NCI-H1436 (cell line): ENCODE results near the gene CHMP2A.

ENCODE experiments used
- DNase-seq: peaks from one replicate; lab custom pipeline; 2025; lab: John Stamatoyannopoulos, UW

The CHMP2A gene

DNA sequence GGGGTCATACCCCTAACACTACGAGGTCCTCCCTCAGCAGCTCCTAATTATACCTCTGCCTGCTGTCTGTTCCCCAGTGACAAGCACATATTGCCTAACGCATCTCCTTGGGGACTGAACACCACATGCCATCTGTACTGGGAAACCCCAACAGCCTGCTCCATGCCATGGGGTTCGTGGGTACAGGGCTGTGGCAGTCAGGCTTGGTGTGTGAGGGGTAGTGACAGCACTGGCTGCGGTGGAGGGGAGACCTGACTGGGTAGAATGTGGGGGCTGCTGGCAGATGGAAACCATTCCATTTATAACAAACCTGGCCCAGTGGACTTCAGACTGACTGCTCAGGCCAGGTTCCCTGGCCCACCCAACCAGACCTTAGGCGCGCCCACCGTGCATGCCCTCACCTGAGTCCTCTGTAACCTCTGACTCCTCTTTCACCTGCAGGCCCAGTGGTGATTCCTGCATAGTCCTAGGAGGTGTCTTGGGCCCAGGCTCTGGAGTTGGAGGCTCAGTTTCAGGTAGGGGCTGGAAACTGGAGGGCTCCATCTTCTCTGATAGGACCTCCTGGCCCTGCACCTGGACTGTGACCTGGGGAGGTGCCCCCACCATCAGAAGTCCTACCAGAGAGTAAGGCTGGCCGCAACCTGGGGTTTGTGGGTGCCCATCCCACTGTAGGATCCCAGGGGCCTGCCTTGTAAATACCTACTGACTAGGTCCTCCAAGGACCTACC is 15.2 kb upstream of the CHMP2A start:
- no peak for DNase-seq

DNA sequence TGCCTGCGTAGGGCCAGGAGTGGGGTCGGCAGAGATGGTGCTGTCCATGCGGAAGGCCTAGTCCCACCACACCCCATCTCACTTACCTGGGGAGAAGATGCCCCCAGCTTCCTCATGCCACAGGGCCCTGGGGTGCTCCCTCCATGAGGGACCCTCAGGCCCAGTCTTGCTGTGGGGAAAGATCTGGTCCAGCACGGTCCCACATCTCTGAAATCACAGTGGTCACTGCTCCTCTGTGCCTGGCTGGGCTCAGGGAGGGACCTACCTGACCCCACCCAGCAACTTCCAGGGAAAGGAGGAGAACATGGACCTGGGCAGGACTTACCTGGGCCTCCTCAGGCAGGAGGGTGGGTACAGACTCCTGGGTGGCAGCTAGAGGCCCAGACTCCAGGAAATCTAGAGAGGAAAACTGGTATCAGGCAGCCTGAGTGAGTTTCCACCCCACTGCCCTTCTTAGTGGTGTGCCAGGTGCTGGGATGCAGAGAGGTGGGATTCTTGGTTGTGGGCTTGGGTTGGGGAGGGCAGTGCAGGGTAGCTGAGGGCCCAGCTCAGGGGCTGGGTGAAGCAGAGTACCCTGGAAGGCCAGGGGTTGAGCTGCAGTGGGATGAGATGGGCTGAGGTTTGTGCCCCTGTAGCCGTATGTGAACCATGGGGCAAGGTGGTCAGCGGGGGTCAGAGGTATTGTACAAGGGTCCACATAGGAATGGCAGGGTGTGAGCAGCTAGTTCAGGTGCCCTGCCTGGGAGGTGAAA is 14.5 kb upstream of the CHMP2A start:
- no peak for DNase-seq

DNA sequence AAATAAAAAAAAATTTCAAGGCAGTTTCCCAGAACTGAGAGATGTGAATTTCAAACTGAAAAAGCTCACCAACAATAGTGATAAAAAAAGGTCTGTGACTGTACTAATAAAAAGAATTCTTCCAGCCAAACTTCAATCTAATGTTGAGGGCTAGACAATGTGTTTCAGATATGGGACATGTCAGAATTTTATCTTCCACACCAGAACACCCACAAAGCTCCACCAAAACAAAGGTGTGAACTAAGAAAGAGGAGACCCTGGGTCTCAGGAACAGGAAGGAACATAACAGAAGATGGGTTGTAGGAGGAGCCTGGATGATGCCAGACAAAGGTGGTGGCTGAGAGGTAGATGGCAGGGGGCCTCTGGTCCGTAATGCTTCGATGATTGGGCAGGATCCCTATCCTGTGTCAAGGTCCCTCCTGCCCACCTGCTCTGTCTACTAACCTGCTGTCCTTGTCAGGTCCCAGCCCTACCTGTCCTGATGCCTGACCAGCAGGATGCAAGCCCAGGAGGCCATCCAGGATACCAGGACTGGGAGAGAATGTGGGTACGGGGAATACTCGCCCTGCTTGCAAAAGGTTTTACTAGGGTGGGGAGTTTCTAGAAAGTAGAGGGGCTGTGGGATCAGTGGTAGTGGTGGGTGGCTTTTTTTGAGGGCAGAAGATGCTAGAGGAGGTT is 13.7 kb upstream of the CHMP2A start:
- no peak for DNase-seq

DNA sequence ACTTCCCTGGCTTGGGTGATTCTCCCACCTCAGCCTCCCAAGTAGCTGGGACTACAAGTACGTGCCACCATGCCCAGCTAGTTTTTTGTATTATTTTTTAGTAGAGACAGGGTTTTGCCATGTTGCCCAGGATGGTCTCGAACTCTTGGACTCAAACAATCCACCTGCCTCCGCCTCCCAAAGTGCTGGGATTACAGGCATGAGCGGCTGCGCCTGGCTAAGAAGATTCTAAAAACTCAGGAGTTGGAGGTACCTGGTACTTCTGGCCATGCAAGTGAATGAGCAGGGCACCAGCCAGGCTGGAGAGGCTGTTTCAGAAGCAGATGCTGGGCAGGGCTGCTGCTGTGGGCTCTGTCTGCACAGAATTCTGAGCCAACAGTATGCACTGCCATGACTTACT is 12.1 kb upstream of the CHMP2A start:
- no peak for DNase-seq

DNA sequence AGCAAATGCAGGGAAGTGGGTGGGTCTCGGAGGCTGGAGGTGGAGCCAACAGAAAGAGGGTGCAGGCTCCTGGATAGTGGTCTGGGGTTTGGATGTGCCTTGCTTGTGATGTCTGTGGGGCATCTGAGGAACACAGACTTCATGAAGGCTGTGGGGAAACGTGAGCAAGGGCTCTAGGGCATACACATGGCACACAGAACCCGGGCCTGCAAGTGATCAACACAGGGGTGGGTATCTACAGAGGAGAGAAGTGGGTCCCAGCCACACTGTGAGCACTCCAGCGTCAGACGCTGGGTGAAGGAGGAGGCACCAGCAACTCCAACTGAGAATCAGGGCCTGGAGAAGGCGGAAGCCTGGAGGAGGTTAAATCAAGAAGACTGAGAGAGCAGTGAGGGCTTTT is 8.9 kb upstream of the CHMP2A start:
- DNase-seq, result no peak

DNA sequence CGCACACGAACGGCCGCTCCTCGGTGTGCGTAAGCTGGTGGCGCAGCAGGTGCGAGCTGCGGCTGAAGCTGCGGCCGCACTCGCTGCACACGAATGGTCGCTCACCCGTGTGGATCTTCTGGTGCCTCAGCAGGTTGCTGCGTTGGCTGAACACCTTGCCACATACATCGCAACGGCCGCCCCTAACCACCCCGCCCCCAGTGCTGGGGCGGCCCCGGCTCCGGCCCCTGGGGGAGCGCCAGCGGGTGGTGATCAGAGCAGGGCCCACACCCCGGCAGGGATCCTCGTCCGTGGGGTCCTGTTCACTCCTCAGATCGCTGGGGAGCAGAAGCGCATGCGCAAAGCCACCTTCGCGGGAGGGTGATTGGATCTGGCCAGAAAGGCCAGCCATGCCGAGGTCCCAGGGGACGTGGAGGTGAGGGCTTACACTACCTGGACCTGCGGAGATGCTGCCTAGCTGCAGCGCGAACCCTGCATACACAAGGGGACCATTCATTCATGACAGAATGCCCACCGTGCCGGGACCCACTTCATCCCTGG is 8.2 kb upstream of the CHMP2A start:
- no peak for DNase-seq

DNA sequence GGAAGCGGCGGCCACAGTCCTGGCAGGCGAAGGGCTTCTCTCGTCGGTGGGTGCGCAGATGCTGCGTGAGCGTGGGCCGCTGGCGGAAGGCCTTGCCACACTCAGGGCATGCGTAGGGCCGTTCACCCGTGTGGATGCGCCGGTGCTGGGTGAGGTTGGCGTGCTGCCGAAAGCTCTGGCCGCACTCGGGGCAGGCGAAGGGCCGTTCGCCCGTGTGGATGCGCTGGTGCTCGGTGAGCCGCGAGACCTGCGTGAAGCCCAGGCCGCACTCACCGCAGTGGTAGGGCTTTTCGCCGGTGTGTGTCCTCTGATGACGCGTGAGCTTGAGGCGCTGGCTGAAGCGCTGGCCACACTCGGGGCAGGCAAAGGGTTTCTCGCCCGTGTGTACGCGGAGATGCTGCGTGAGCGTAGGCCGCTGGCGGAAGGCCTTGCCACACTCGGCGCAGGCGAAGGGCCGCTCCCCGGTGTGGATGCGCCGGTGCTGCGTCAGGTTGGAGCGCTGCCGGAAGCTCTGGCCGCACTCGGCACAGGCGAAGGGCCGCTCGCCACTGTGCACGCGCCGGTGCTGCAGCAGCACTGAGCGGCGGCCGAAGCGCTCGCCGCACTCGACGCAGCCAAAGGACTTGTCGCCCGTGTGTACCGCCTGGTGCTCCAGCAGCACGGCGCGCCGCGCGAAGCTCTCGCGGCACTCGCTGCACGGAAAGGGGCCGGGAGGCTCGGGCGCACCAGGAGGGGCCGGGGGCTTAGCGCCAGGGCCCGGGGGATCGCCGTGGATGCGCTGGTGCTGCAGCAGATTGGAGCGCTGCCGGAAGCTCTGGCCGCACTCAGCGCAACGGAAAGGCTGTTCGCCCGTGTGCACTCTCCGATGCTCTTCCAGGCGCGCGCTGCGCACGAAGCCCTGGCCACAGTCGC is 7.5 kb upstream of the CHMP2A start:
- no peak for DNase-seq

DNA sequence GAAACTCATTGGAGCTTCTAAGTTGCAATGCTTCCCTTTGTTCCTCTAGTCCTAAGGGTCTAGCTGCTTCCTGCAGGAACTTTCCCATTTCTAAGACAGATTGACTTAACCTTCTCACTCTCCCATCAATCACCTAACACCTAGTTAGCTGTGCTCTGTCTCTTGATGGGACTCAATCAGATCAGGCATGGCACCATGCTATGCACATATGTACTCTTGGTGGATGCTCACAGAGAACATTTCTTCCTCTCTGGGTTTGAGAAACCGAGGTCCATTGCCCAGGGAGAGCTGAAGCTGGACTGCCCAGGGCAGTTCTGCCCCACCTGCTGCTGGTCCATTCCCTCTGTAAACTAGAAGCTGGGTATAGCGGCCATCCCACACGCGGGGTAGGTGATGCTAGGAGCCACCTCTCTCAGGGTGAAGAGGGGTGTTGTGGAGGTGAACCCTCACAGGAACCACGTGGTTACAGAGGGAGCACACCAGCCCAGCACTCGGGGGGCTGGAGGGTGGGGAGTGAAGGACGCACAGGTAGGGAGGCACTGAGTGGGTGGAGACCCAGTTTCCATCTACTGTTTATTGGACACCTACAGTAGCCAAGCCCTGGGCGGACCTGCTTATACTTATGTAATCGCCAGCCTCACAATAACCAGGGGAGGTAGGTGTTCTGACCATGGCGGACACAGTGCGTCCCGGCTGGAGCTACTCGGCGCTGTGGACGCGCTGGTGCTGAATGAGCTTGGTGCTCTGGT is 6.6 kb upstream of the CHMP2A start:
- DNase-seq, result no peak

DNA sequence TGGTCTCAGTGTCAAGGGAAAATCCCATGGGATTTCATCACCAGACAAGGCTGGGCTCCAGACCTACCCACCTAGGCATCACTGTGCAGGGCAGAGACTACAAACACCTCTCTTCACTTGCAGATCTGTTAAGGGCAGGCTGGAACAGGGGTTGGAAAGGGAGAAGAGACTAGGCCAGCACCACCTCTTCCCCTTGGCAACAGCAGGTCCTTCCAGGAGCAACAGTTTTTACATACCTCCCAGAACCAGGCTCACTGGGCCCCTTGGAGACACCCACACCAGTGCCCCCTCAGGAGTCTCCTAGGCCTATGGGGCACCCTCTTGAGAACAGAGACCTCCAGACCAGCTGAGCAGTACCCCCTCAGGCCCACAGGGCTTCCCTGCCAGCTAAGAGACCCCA is 6.0 kb upstream of the CHMP2A start:
- DNase-seq, result no peak

DNA sequence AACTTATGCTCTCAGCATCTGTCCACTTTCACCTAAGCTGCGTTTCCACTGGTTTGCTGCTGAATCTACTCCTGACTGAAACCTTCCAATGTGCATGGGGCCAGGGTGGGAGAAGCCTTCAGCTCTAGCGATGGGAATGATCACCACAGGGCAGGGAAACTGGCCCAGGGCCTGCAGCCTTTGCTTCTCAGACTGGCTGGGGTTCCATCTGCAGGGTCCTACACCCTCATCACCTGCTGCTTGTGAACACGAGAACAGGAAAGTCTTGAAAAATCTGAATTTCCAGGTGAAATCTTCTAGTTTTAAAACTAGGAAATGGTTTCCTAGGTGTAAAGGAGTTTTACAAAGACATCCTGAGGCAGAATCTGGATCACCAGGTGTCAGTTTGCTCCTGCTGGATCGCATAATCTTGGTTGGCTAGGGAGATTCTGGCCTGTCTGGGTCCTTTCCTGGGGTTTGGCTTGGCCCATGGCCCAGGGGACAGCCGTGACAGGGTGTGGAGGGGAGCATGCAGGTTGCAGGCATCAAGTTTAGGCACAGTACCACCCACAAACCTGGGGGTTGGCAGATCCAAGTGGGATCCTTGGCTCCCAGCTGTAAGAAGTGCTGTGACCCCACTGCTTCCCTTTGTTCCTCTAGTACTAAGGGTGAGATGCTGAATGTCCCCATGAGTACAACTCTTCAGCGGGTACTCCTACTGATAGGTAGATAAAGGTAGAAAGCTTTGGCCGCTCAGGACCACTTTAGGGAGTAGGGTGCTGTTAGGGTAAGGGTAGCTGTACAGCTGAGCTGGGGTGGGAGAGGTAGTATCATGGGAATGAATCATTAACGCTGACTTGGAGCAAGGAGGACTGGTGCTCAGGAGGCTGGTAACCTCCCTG is 5.3 kb upstream of the CHMP2A start:
- DNase-seq, result no peak

DNA sequence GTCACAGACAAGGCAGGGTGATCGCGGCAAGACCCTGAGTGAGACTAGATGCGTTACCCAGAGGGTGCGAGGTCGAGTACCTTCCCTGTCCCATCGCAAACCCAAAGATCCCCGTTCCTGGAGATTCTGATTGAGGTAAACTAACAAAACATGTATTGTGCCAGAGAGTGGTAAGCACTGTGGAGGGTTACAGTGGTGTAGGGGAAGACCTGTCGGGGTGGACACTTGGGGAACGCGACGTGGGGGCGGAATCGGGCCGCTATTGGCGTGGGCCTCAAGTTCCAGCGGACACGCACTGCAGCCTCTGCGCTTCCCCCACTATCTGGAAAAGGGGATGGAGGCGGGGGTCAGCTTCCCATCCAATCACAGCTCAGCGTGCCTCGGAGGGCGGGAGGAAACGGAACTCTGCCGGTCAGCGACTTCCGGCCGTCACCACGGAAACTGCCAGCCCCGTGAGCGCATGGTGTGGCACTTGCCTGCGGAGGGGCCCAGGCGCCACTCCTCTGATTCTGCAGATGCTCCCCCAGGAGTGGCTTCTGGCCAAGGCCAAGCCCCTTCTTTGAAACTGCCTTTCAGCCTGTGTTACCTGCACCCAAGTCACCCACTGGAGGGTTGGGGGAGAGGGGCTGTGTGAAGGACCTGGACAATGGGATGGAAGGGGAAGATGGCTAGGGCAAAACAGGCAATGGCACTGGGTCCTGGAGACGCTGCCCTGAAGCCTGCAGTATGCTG is 4.5 kb upstream of the CHMP2A start:
- no peak for DNase-seq

DNA sequence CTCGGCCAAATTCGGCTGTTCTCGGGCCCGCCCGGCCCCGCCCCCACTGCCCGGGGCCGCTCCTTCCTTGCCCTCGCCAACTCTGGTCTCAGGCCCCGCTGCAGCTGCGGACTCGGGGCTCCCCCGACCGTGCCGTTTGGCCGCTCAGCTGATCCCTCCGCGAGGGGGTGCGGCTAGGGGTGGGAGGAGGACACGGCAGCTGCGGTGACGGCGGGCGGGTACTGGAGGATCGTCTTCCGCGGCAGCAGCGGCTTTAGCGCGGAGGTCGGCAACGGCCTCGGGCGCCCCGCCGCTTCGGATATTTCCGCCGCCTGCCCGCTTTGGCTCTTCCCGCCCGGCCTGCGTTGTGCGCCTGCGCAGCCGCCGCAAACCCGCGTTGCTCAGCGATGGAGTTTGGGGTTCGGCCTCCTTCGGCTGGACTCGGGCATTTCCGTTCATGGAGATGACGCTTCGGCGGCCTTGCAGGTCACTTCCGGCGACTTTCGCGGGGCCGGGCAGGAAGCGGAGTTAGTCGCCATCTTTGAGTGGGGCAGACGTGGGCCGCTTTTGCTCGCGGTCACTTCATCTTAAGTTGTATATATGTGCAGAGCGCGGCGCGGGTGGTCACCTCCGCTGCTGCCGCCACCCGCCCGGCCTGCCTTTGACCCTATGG is 3.8 kb upstream of the CHMP2A start:
- DNase-seq, result no peak

DNA sequence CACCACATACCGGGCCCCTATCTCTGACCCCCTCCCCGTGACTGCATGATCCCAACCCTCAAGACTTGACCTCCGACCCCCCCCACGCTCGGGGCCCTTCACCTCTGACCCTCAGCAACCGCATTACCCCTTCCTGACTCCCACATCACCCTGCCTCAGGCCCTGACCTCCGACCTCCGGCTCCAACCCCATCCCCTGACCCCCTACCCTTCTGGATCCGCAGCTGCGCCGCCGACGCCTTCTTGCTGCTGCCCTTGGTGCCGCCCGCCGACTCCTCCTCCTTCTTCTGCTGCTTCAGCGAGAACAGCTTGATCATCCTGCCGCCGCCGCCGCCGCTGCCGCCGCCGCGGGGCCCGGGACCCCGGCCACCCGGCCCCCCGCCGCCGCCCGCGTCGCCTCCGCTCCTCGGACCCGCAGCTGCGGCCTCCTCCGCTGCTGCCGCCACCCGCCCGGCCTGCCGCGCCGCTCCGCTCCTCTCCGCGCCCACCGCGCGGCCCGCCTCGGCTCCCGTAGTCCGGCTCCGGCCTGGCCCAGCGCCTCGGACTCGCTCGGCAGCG is 3.2 kb upstream of the CHMP2A start, which contains the start of gene UBE2M:
TSS of gene UBE2M (minus strand) at position 546 of the 557 bp plus-strand sequence. CDS start at position 316, 230 bp downstream.
- no peak for DNase-seq

DNA sequence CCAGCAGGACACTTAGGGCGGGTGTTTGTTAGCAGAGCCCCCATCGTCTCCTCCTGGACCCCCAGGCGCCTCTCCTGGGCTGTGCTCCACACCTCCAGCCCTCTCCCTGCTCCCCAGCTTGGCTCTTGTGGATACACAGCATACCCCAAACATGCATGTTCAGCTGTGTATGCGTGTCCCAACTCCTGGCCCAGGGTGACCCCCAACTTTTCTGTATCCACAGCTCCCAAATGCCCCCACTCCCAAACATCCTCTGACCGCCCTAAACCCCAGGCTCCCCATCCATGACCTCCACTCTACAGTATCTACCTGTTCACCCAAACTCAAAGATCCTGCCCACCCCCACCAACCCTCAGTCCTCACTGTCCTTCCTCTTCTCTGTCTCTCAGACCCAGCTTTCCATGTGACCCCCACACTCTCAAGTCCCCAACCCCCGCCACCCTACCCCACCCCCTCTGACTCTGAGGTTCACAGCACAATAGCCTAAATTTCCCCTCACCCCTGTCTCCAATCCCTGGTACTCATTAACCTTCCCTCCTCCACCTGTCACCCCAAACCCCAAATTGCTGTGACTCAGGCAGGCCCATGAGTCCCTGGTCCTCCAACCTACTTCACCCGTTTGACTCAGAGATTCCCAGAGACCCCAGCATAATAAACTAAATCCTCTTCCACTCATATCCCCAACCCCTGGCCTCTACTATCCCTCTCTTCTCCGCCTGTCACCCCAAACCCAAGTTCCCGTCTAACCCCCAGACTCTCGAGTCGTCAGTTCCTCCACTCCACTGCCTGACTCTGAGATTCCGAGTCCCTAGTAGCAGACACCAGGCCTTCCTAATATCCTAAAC is 2.5 kb upstream of the CHMP2A start:
- no peak for DNase-seq

DNA sequence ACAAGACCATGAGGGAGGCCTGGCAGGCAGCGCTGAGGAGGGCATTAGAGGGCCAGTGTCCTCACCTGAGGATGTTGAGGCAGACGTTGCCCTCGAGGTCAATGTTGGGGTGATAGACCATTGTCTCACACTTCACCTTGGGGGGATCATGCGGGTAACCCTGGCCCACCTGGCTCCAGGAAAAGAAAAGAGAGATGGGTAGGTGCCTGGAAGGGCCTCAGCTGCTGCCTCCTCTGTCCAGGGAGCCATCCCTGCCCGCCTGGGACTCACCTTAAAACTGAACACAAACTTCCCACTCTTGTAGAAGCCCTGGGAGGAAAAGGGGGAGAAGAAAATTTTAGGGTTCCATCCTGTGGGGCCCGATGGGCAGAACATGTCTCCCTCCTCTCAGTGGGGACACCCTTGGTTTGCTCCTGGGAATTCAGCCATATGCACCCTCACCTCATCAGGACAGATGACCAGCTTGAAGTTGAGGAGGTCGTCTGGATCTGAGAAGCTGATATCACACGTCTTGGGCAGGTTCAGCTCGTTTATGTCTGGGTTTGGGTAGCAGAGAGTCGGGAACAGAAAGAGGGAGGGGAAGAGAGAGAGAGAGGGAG is 1.8 kb upstream of the CHMP2A start:
- DNase-seq, result no peak

DNA sequence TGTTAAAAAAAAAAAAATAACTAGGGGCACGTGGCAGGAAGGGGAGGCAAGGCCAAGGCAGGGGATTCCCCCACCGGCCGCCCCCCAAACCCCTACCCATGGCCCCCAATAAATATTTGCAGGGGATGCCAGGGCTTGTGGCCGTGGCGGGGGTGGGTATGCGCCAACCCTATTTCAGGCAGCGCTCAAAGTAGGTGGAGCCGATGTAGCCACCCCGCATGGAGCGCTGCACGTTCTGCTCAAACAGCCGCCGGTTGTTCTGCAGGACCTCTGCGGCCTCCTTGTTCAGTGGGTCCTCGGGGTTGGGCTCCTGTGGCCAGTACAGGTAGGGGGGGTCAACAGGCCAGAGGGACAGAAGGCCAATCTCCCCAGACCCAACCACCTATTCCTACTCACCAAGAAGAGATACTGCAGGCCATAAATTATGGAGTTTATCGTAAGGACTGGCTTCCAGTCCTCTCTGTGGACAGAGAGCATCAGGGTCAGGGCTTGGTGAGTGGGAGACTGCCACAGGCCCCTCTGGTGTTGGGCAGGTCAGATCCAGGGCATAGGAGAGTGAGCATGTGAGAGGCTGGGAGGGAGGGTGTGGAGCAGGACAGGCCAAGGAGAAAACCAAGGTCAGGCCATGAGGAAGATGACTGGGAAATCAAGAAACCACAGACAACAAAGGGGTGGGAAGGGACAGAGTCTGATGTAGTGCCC is 1.2 kb upstream of the CHMP2A start:
- no peak for DNase-seq
